OCI-LY1 (cell line): Measurements from ENCODE around the gene PCBP3.
A peak's percentile ranks its signal among the peaks of the same experiment; 100 is the strongest.

Source experiments
- H2AFZ ChIP-seq: fragments of 200-600 bp; sonication (generic), shearing (Covaris generic); 2 replicates; pipeline ENCODE4 v1.6.0; 2014; ENCODE audit warnings: antibody characterized with exemption, mild to moderate bottlenecking, low read length
- H3F3A ChIP-seq: fragments of 200-600 bp; sonication (generic), shearing (Covaris generic); 2 replicates; pipeline ENCODE4 v1.6.0; 2014; ENCODE audit warnings: mild to moderate bottlenecking, antibody characterized with exemption, low read length, moderate library complexity; ENCODE audit not compliant: insufficient read depth
- H3K27ac ChIP-seq: fragments of 200-600 bp; sonication (generic); 2 replicates; pipeline ENCODE4 v1.5.1; 2014; ENCODE audit warnings: low read length, mixed run types, mild to moderate bottlenecking, low read depth; ENCODE audit not compliant: poor library complexity, severe bottlenecking
- H3K27me3 ChIP-seq: fragments of 200-600 bp; sonication (generic); 2 replicates; pipeline ENCODE4 v1.6.0; 2014; ENCODE audit warnings: antibody characterized with exemption, mild to moderate bottlenecking, low read length, moderate library complexity; ENCODE audit not compliant: insufficient read depth
- H3K36me3 ChIP-seq: fragments of 200-600 bp; sonication (generic); 2 replicates; pipeline ENCODE4 v1.6.1; 2014; ENCODE audit warnings: mild to moderate bottlenecking, antibody characterized with exemption, low read length, moderate library complexity, mixed read lengths; ENCODE audit not compliant: insufficient read depth
- H3K4me1 ChIP-seq: fragments of 200-600 bp; sonication (generic); 2 replicates; pipeline ENCODE4 v1.5.1; 2014; ENCODE audit warnings: mild to moderate bottlenecking, low read length, moderate library complexity; ENCODE audit not compliant: insufficient read depth, severe bottlenecking
- H3K4me2 ChIP-seq: fragments of 200-600 bp; sonication (generic), shearing (Covaris generic); 2 replicates; pipeline ENCODE4 v1.6.1; 2014; ENCODE audit warnings: low read length
- H3K4me3 ChIP-seq: fragments of 200-600 bp; sonication (generic); 2 replicates; pipeline ENCODE4 v1.5.1; 2014; ENCODE audit warnings: low read length, low read depth, mild to moderate bottlenecking, mixed read lengths; ENCODE audit not compliant: poor library complexity, severe bottlenecking
- H3K79me2 ChIP-seq: fragments of 200-600 bp; shearing (Covaris generic); 2 replicates; pipeline ENCODE4 v1.6.1; 2016; ENCODE audit warnings: mixed run types, low read length, mixed read lengths; ENCODE audit not compliant: insufficient read depth
- H3K9ac ChIP-seq: fragments of 200-600 bp; sonication (generic), shearing (Covaris generic); 2 replicates; pipeline ENCODE4 v1.6.1; 2014; ENCODE audit warnings: mild to moderate bottlenecking, low read length, mixed read lengths
- H3K9me2 ChIP-seq: fragments of 200-600 bp; sonication (generic), shearing (Covaris generic); 2 replicates; pipeline ENCODE4 v1.6.1; 2014; ENCODE audit warnings: low read depth, mild to moderate bottlenecking, low read length, mixed read lengths
- H3K9me3 ChIP-seq: fragments of 200-600 bp; shearing (Covaris generic); 2 replicates; pipeline ENCODE4 v1.6.1; 2014; ENCODE audit warnings: low read length, mixed read lengths
- H4K20me1 ChIP-seq: fragments of 200-600 bp; sonication (generic), shearing (Covaris generic); 2 replicates; pipeline ENCODE4 v1.6.0; 2016; ENCODE audit warnings: mild to moderate bottlenecking, low read length; ENCODE audit not compliant: insufficient read depth
- CTCF ChIP-seq: fragments of 200-600 bp; sonication (generic), shearing (Covaris generic); IDR thresholded peaks from 2 replicates; pipeline ENCODE4 v1.5.1; 2017; ENCODE audit warnings: mild to moderate bottlenecking, antibody characterized with exemption, low read length, moderate library complexity, mixed read lengths
- EZH2 ChIP-seq: fragments of 200-600 bp; sonication (generic), shearing (Covaris generic); IDR thresholded peaks from 2 replicates; pipeline ENCODE4 v1.8.0; 2017; ENCODE audit warnings: borderline replicate concordance, mixed run types, mild to moderate bottlenecking, antibody characterized with exemption, low read length, moderate library complexity, mixed read lengths

PCBP3 gene

GRCh38 chr21:45920824-45921600 lies 277.5 kb downstream of the PCBP3 start:
- Histone ChIP-seq H3K27me3 (no peaks in the 10 kb centered on the region), H3K36me3 (no peaks in the 10 kb centered on the region), H3K9me3 (no peaks in the 10 kb centered on the region), H3K9ac (no peak overlapping the region), H4K20me1 (no peaks in the 10 kb centered on the region), H2AFZ (no peak overlapping the region), H3K27ac (no peak overlapping the region), H3K4me2 (no peak overlapping the region), H3K79me2 (no peaks in the 10 kb centered on the region), H3K9me2 (no peaks in the 10 kb centered on the region), H3K4me1 (no peaks in the 10 kb centered on the region), H3K4me3 (no peak overlapping the region), H3F3A (no peaks in the 10 kb centered on the region)
- TF ChIP-seq EZH2 = no peak
- TF ChIP-seq CTCF = no peak

DNA sequence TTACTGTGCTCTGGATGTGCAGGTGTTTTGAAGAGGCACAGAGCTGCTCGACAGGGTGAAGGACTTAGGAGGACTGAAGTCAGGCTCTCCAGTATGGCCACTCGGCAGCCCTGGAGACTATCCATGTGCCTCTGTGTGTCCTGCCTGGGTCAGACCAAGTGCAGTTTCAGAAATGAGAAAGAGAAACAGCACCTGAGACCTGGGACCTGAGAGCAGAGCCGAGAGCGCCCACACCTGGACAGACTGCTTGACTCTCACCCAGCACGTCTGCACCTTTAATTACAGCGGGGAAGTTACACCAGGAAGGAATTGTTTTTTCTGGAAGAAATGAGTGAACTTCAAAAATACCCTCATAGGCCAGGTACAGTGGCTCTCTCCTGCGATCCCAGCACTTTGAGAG lies 278.4 kb downstream of the PCBP3 start:
- no peaks in the 10 kb centered on the region for H3F3A ChIP-seq
- TF ChIP-seq CTCF (0 out of 2 replicates have a peak, but pooled peaks have one; percentile 7), EZH2 (no peak)
- H3K9me3 ChIP-seq = no peaks in the 10 kb centered on the region
- no peak overlapping the region for H2AFZ ChIP-seq
- no peak overlapping the region for H3K27ac ChIP-seq
- H3K9ac ChIP-seq = no peak overlapping the region
- no peak overlapping the region for H3K4me3 ChIP-seq
- no peaks in the 10 kb centered on the region for H4K20me1 ChIP-seq
- no peak overlapping the region for H3K4me2 ChIP-seq
- H3K27me3 ChIP-seq = no peaks in the 10 kb centered on the region
- no peaks in the 10 kb centered on the region for H3K79me2 ChIP-seq
- no peaks in the 10 kb centered on the region for H3K4me1 ChIP-seq
- H3K36me3 ChIP-seq = no peaks in the 10 kb centered on the region
- no peaks in the 10 kb centered on the region for H3K9me2 ChIP-seq

GRCh38 chr21:45922648-45923047 lies 279.1 kb downstream of the PCBP3 start:
- H3K9me2 ChIP-seq = no peaks in the 10 kb centered on the region
- no peaks in the 10 kb centered on the region for H3F3A ChIP-seq
- H3K9me3 ChIP-seq = no peaks in the 10 kb centered on the region
- H3K27ac ChIP-seq = no peak overlapping the region
- no peak overlapping the region for H3K9ac ChIP-seq
- TF ChIP-seq CTCF = no peak
- no peak for TF ChIP-seq EZH2
- H3K27me3 ChIP-seq = no peaks in the 10 kb centered on the region
- no peaks in the 10 kb centered on the region for H3K79me2 ChIP-seq
- H4K20me1 ChIP-seq = no peaks in the 10 kb centered on the region
- no peak overlapping the region for H3K4me2 ChIP-seq
- H2AFZ ChIP-seq = no peak overlapping the region
- H3K36me3 ChIP-seq = no peaks in the 10 kb centered on the region
- no peak overlapping the region for H3K4me3 ChIP-seq
- no peaks in the 10 kb centered on the region for H3K4me1 ChIP-seq
